CD4-positive, alpha-beta memory T cell (primary cell): Measurements from ENCODE around the gene JPH2. TPM values are rescaled to one million over a fixed set of nuclear protein-coding genes. Genes with fewer than 3 reads are reported as not detected.
"Not testable (repeated sequence)": the region's sequence is repeated elsewhere in the genome, so short reads cannot be mapped to it uniquely, and the experiment has no call there.

Source experiments
- CTCF ChIA-PET: fragments of 350-600 bp; sonication (Branson Sonifier 250); formaldehyde crosslinking; loops from one replicate; lab custom pipeline; 2021; ENCODE audit warnings: inconsistent platforms; ENCODE audit not compliant: partially characterized antibody; lab: Charles Lee
- POLR2A ChIA-PET: fragments of 350-600 bp; sonication (Branson Sonifier 250); formaldehyde crosslinking; loops from one replicate; lab custom pipeline; 2021; ENCODE audit not compliant: partially characterized antibody; lab: Charles Lee
- DNase-seq, 5 donors: peaks; one replicate each; pipeline versions ENCODE4 v3.0.0 to v3.0.0-alpha.2; 2020 to 2022; ENCODE audit warnings: mixed read lengths in 1 of 5
- H3K27ac ChIP-seq: one replicate; pipeline ENCODE4 v1.7.0; 2013; ENCODE audit warnings: low read depth, low read length
- H3K27me3 ChIP-seq: 2 replicates; pipeline ENCODE4 v1.7.0; 2013; ENCODE audit warnings: mild to moderate bottlenecking, low read length, moderate library complexity; ENCODE audit not compliant: insufficient read depth
- H3K36me3 ChIP-seq: 2 replicates; pipeline ENCODE4 v1.7.0; 2013; ENCODE audit warnings: mild to moderate bottlenecking, low read length, moderate library complexity; ENCODE audit not compliant: insufficient read depth
- H3K4me1 ChIP-seq: 2 replicates; pipeline ENCODE4 v1.7.0; 2013; ENCODE audit warnings: mild to moderate bottlenecking, low read length, moderate library complexity; ENCODE audit not compliant: insufficient read depth
- H3K4me3 ChIP-seq, 2 donors: one replicate each; pipeline ENCODE4 v1.7.0; 2013; ENCODE audit warnings: low read length in 2 of 2, mild to moderate bottlenecking in 1 of 2
- H3K9me3 ChIP-seq, 2 donors: one replicate each; pipeline ENCODE4 v1.7.0; 2013; ENCODE audit warnings: low read length in 2 of 2, control low read depth in 1 of 2; ENCODE audit not compliant: control insufficient read depth in 1 of 2
- H3K27ac Mint-ChIP-seq, 7 donors: one replicate each; pipeline ENCODE4 v1.8.0; 2020 to 2021; ENCODE audit warnings: mixed read lengths in 7 of 7, mild to moderate bottlenecking in 6 of 7, inconsistent platforms in 3 of 7, moderate library complexity in 3 of 7
- H3K27me3 Mint-ChIP-seq, 2 donors: one replicate each; pipeline ENCODE4 v1.8.0; 2020 to 2021; ENCODE audit warnings: mixed read lengths in 2 of 2
- H3K36me3 Mint-ChIP-seq, 2 donors: one replicate each; pipeline ENCODE4 v1.8.0; 2020 to 2021; ENCODE audit warnings: mixed read lengths in 2 of 2, inconsistent platforms in 1 of 2, mild to moderate bottlenecking in 1 of 2
- H3K4me1 Mint-ChIP-seq, 4 donors: one replicate each; pipeline ENCODE4 v1.8.0; 2020 to 2021; ENCODE audit warnings: mixed read lengths in 4 of 4, mild to moderate bottlenecking in 1 of 4
- H3K4me3 Mint-ChIP-seq, 8 donors: one replicate each; pipeline ENCODE4 v1.8.0; 2020 to 2021; ENCODE audit warnings: mixed read lengths in 8 of 8, mild to moderate bottlenecking in 7 of 8, moderate library complexity in 6 of 8, inconsistent platforms in 3 of 8
- H3K9me3 Mint-ChIP-seq, 8 donors: one replicate each; pipeline ENCODE4 v1.8.0; 2020 to 2021; ENCODE audit warnings: mixed read lengths in 8 of 8, mild to moderate bottlenecking in 5 of 8, inconsistent platforms in 3 of 8, moderate library complexity in 1 of 8
- intact Hi-C: fragments of 100-400 bp; cut with micrococcal nuclease; formaldehyde crosslinking; loops from one replicate; pipeline ENCODE4 v1.15.1; 2023
- polyA plus RNA-seq, 2 donors: library from polyadenylated mRNA; unstranded; fragments of 300-500 nt; fragmentation: Illumina TruSeq; gene quantifications; one replicate each; pipeline ENCODE4 v1.2.3, GENCODE V29; 2021
- total RNA-seq, 2 experiments: library from RNA; stranded (reverse); gene quantifications; one replicate each; pipeline ENCODE4 v1.2.3, GENCODE V29; 2021

JPH2 gene
- total and polyA plus RNA-seq, 4 experiments from 2014 or later = not detected

DNA sequence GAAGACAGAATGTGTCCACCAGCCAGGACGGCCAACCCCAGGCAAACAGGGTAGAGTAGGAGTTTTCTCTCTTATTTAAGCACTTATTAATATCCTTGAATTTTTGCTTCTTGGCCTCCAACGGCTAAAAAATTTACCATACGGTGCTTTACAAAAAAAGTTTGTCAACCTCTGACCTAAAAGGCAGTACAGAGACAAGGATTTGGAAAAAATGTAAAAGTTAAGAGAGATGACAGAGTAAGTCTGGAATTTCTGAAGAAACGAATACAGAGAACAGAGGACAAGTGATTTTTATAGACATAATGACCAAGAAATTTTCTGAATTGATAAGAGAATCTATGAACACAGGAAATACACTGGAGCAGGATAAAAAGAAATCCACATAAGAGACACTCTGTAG lies 13.4 kb upstream of the JPH2 start:
- Histone ChIP-seq H3K4me1 (no peaks in the 10 kb centered on the region), H3K4me3 (no peak overlapping the region), H3K27me3 (no peaks in the 10 kb centered on the region), H3K36me3 (peaks cover 43% of the 10 kb centered on the region), H3K9me3 (no peaks in the 10 kb centered on the region), H3K27ac (no peak overlapping the region)
- no peaks in the 10 kb centered on the region for H3K27me3 Mint-ChIP-seq
- ChIA-PET CTCF (no interaction called here), POLR2A (no interaction called here)
- peak overlapping the region in 1 of 7 donors; percentile 3 for H3K27ac Mint-ChIP-seq
- intact Hi-C loops = no loop called here
- DNase-seq = no peak
- peaks cover 57 to 82% of the 10 kb centered on the region in 2 donors for H3K36me3 Mint-ChIP-seq
- H3K4me3 Mint-ChIP-seq = no peak overlapping the region
- H3K4me1 Mint-ChIP-seq = peaks cover 15 to 23% (median 21%) of the 10 kb centered on the region in 4 donors
- H3K9me3 Mint-ChIP-seq = peaks cover 0 to 2% (median 0%) of the 10 kb centered on the region in 8 donors

DNA sequence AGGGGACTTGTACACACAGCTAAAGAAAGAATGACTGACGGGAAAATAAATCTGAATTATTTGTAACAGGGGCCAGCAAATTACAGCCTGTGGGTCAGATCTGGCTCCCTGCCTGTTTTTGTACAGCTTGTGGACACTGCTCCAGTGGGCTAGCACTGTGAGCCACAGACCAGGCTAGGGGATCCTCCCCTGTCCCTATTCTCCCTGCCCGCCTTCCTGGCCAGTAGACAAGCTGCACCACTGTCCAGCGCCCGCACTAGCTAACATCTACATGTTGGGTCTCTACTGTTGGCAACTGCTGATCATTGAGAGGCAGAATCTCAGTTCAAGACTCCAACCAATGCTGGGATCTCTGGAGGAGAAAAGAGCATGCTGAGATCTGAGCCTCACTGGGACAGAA lies 12.9 kb upstream of the JPH2 start:
- no peaks in the 10 kb centered on the region for H3K27me3 ChIP-seq
- H3K4me3 ChIP-seq = no peak overlapping the region
- Mint-ChIP-seq H3K27ac (peak overlapping the region in 2 of 7 donors; percentile 3 to 83), H3K36me3 (peaks cover 57 to 77% of the 10 kb centered on the region in 2 donors), H3K27me3 (no peaks in the 10 kb centered on the region), H3K4me1 (peaks cover 15 to 23% (median 21%) of the 10 kb centered on the region in 4 donors), H3K9me3 (peaks cover 0 to 2% (median 0%) of the 10 kb centered on the region in 8 donors), H3K4me3 (no peak overlapping the region)
- no peak for DNase-seq
- no peak overlapping the region for H3K27ac ChIP-seq
- intact Hi-C loops = no loop called here
- H3K9me3 ChIP-seq = no peaks in the 10 kb centered on the region
- H3K36me3 ChIP-seq = peaks cover 40% of the 10 kb centered on the region
- POLR2A ChIA-PET = no interaction called here
- H3K4me1 ChIP-seq = no peaks in the 10 kb centered on the region
- CTCF ChIA-PET = no interaction called here

- DNase-seq = no peak
- H3K9me3 Mint-ChIP-seq = peaks cover 0 to 2% (median 0%) of the 10 kb centered on the region in 8 donors
- intact Hi-C loops = no loop called here
- ChIA-PET POLR2A (no interaction called here), CTCF (no interaction called here)
- Histone ChIP-seq H3K4me3 (no peak overlapping the region), H3K4me1 (no peaks in the 10 kb centered on the region), H3K27ac (no peak overlapping the region), H3K36me3 (peaks cover 40% of the 10 kb centered on the region), H3K27me3 (no peaks in the 10 kb centered on the region), H3K9me3 (no peaks in the 10 kb centered on the region)
- no peaks in the 10 kb centered on the region for H3K27me3 Mint-ChIP-seq
- no peak overlapping the region for H3K4me3 Mint-ChIP-seq
- peaks cover 52 to 71% of the 10 kb centered on the region in 2 donors for H3K36me3 Mint-ChIP-seq
- peaks cover 15 to 23% (median 20%) of the 10 kb centered on the region in 4 donors for H3K4me1 Mint-ChIP-seq
- H3K27ac Mint-ChIP-seq = no peak overlapping the region
Observed at GRCh38 chr20:44198872-44199271, 11.9 kb upstream of the JPH2 start.

- Histone ChIP-seq H3K27me3 (no peaks in the 10 kb centered on the region), H3K9me3 (no peaks in the 10 kb centered on the region), H3K36me3 (peaks cover 24% of the 10 kb centered on the region), H3K27ac (no peak overlapping the region), H3K4me3 (no peak overlapping the region), H3K4me1 (no peaks in the 10 kb centered on the region)
- Mint-ChIP-seq H3K27me3 (no peaks in the 10 kb centered on the region), H3K36me3 (peaks cover 39 to 50% of the 10 kb centered on the region in 2 donors), H3K4me3 (no peak overlapping the region), H3K27ac (no peak overlapping the region), H3K9me3 (peaks cover 0 to under 1% (median 0%) of the 10 kb centered on the region in 8 donors), H3K4me1 (peaks cover 10 to 21% (median 16%) of the 10 kb centered on the region in 4 donors)
- POLR2A ChIA-PET = interaction anchor here (1.6 kb wide), 1 partner anchor 14 kb away, joined by 4 read pairs; the partner anchor contains the start of gene OSER1
- intact Hi-C loops = no loop called here
- DNase-seq = no peak
- CTCF ChIA-PET = interaction anchor here (0.7 to 2.3 kb wide), 5 partner anchors 12 to 115 kb away, joined by 3 to 7 read pairs (median 4); partner anchors contain the start of gene FITM2
Observed at GRCh38 chr20:44196271-44196670, 9.3 kb upstream of the JPH2 start.

- Mint-ChIP-seq H3K27ac (no peak overlapping the region), H3K4me3 (no peak overlapping the region), H3K4me1 (peaks cover 9 to 15% (median 11%) of the 10 kb centered on the region in 4 donors), H3K36me3 (peaks cover 32 to 43% of the 10 kb centered on the region in 2 donors), H3K9me3 (no peaks in the 10 kb centered on the region), H3K27me3 (peaks cover 0 to 3% of the 10 kb centered on the region in 2 donors)
- DNase-seq = no peak
- H3K27me3 ChIP-seq = no peaks in the 10 kb centered on the region
- ChIA-PET CTCF (interaction anchor here (0.8 to 2.3 kb wide), 6 partner anchors 15 to 189 kb away, joined by 3 to 7 read pairs (median 4); partner anchors contain the start of gene FITM2), POLR2A (interaction anchor here (1.6 kb wide), 1 partner anchor 15 kb away, joined by 4 read pairs; the partner anchor contains the start of gene OSER1)
- peaks cover 24% of the 10 kb centered on the region for H3K36me3 ChIP-seq
- H3K9me3 ChIP-seq = no peaks in the 10 kb centered on the region
- intact Hi-C loops = no loop called here
- H3K4me3 ChIP-seq = no peak overlapping the region
- no peak overlapping the region for H3K27ac ChIP-seq
- H3K4me1 ChIP-seq = no peaks in the 10 kb centered on the region
Observed at GRCh38 chr20:44195605-44196004, 8.6 kb upstream of the JPH2 start.

DNA sequence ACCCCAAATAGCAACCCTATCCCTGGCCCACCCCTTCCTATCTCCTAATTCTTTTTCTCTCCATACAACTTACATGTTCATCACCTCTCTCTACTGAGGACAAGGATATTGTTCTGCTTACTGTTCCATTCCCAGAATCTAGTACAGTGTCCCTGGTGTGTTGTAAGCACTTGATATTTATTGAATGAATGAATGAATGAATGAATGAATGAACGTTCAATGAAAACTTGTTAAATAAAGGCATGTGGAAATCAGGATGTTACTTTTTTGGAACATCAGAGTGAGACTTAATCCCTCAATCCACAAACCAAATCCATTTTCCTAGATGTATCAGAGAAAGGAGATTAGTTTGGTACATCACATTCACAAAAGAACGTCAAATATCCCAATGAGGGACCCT lies 6.8 kb upstream of the JPH2 start:
- Histone ChIP-seq H3K4me1 (no peaks in the 10 kb centered on the region), H3K36me3 (peaks cover 17% of the 10 kb centered on the region), H3K9me3 (no peaks in the 10 kb centered on the region), H3K27ac (no peak overlapping the region), H3K27me3 (peaks cover 7% of the 10 kb centered on the region), H3K4me3 (no peak overlapping the region)
- peaks cover under 1 to 1% (median under 1%) of the 10 kb centered on the region in 4 donors for H3K4me1 Mint-ChIP-seq
- H3K36me3 Mint-ChIP-seq = peaks cover 20 to 25% of the 10 kb centered on the region in 2 donors
- H3K4me3 Mint-ChIP-seq = no peak overlapping the region
- intact Hi-C loops = no loop called here
- DNase-seq = no peak
- ChIA-PET CTCF (interaction anchor here (0.9 to 2.3 kb wide), 2 partner anchors 28 to 77 kb away, joined by 3 to 7 read pairs; no protein-coding TSS in a partner anchor), POLR2A (no interaction called here)
- peaks cover 8 to 11% of the 10 kb centered on the region in 2 donors for H3K27me3 Mint-ChIP-seq
- no peaks in the 10 kb centered on the region for H3K9me3 Mint-ChIP-seq
- H3K27ac Mint-ChIP-seq = peak overlapping the region in 3 of 7 donors; percentile 7 to 29 (median 14)

GRCh38 chr20:44191640-44192039 lies 4.7 kb upstream of the JPH2 start:
- H3K4me3 Mint-ChIP-seq, H3K36me3 ChIP-seq, H3K9me3 ChIP-seq, POLR2A ChIA-PET, H3K27ac ChIP-seq, H3K36me3 Mint-ChIP-seq, DNase-seq, H3K9me3 Mint-ChIP-seq, H3K4me1 Mint-ChIP-seq, H3K4me3 ChIP-seq, H3K27ac Mint-ChIP-seq, H3K4me1 ChIP-seq: not testable (repeated sequence)
- CTCF ChIA-PET = interaction anchor here (5.8 kb wide), 1 partner anchor 76 kb away, joined by 77 read pairs; no protein-coding TSS in a partner anchor
- intact Hi-C loops = loop anchor here (2.0 kb wide), 2 partner anchors 441 to 653 kb away; no protein-coding TSS in a partner anchor
- H3K27me3 ChIP-seq = peaks cover 23% of the 10 kb centered on the region
- peaks cover 23 to 24% of the 10 kb centered on the region in 2 donors for H3K27me3 Mint-ChIP-seq
